HG02970 (cell line): ENCODE results near the gene TTC23.

Experiments used
- ATAC-seq: cut with Tn5 transposase; IDR thresholded peaks from one replicate; pipeline ENCODE4 v1.9.1; 2021; ENCODE audit warnings: mild to moderate bottlenecking, moderate library complexity, moderate number of reproducible peaks; ENCODE audit not compliant: unreplicated experiment, low FRiP score

TTC23 gene, protein sequence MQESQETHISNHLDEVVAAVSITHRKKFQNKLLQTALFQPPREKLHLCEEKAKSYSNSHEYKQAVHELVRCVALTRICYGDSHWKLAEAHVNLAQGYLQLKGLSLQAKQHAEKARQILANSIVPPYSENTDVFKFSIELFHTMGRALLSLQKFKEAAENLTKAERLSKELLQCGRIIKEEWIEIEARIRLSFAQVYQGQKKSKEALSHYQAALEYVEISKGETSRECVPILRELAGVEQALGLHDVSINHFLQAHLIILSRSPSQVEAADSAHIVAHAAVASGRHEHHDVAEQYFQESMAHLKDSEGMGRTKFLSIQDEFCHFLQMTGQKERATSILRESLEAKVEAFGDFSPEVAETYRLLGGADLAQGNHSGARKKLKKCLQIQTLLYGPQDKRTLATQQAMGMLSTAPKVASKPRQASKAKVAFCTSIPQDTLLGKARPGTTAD

GRCh38 chr15:99249270-99249841, at the start of gene TTC23:
Gene TTC23, minus strand, starts transcription at chr15:99249581. Its CDS starts 20,869 bp downstream, at chr15:99228712.
- ATAC-seq = no peak

DNA sequence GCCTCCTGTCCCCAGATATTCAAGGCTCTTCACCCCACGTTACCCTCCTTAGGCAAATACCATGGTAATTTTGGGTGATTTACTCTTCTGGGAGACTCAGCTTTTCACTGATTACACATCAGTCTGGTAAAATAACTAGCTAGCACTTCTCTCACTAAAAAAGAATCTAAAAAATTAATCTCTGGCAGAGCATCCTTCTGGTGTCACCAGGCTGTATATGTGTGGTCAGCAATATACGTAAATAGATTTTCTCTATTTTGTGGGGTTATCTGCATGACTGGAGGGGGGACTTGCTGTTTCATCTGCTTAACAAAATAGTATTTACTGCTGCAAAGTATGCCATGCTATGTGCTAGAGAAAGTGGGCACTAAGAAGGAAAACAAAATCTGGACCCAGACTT, 47.0 kb upstream of the TTC23 start:
- no peak for ATAC-seq

DNA sequence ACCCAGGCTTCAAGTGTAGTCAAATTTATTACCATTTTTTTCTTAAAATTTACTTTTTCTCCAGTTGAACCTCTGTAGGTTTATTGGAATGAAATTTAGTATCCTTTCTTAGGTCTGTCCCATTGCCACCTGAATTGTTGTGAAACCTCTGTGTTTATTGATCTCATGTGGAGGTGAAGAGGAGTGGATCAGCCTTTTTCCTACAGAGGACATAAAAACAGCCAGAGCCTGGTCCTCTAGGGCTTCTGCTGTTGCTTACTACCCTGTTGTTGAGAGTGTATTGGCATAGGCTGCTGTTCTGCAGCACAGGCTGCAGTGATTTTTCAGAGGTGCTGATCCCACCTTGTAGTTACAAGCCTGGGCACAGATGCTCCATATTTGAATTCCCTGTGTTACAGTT, 46.5 kb upstream of the TTC23 start:
- ATAC-seq = no peak

DNA sequence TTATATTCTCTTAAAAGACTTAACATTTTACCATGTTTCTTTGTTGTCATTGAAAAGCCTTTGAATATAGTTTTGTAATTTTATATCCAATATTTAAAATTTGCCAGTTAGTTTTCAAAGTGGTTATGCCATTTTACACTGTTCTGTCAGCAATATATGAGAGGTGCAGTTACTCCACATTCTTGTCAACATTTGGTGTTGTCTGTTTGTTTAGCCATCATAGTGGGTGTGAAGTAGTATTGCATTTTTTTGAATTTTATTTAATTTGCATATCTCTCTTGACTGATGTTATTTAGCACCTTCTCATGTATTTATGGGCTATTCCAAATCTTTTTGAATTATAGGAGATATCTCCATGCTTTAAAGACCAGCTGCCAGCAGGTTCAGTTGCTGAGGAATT, 42.3 kb upstream of the TTC23 start:
- ATAC-seq = no peak

DNA sequence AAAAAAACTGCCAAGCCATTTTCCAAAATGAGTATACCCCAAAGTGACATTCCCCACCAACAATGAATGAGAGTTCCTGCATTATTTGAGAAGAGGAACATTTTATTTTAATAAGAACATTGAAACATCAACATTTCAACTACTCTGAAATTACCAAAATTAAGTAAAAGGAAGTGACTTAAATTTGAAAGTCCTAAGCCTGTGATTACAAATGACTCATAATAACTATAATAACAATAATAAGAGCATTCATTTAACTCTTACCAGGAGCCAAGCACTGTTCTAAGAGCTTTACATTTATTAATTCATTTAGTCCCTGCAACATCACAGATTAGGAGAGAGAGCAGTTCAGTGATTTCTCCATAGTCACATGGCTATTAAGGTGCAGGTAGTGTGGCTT, 34.3 kb upstream of the TTC23 start:
- ATAC-seq = no peak

GRCh38 chr15:99282586-99282985, 33.2 kb upstream of the TTC23 start:
- no peak for ATAC-seq

DNA sequence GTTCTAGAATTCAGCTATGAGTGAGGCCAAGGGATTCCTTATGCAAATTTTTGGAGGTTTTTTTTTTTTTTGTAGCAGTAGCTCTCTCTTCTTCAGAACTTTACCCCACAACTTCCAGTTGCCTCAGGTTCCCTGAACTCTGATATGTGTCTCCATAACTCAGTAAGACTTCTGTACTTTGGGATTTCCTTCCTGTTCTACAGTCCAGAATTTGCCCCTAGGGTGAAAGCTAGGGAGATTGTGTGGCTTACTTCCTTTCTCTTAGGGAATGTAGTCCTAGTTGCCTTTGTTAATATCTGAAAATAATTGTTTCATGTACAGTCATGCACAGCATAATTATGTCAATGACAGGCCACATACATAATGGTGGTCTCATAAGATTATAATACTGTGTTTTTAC, 32.7 kb upstream of the TTC23 start:
- ATAC-seq = no peak

GRCh38 chr15:99279827-99280226, 30.4 kb upstream of the TTC23 start:
- no peak for ATAC-seq

DNA sequence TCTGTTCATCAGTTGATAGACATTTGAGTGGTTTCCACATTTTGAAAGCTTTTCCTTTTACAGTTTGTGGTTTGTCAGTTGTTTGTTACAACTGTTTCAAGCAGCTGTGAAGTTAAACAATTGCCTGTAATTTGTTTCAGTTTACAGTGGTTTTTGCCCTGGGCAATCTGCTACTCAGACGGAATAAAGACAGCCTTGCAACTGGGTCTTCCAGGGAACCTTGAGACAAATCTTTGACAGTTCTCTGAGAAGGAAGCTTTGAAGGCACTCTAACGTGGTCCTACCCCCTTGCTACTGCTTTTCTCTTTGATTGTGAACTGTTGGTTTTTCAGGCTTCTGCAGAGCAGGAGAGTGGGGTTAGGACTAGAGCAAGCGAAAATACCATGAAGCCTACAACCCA, 29.9 kb upstream of the TTC23 start:
- no peak for ATAC-seq

GRCh38 chr15:99275525-99276128, 26.2 kb upstream of the TTC23 start:
- no peak for ATAC-seq

GRCh38 chr15:99275061-99275460, 25.7 kb upstream of the TTC23 start:
- no peak for ATAC-seq

GRCh38 chr15:99273801-99274200, 24.4 kb upstream of the TTC23 start:
- no peak for ATAC-seq

DNA sequence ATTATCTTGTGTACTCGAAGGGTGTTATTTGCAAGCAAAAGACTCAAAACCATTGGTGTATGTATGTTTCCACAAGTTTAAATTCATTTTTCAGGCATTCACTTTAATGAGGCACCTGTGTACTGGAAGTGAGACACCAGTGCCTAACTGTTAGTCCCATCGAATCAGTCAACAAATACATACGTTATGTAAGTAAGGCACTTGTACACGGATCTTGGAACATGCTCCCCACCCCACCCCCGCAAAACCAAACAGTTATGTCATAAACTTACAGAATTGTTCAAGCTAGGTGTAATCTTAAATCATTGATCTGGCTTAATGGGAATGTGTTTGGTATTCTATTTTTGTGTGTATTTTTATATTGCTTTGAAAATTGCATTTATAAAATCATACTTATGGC, 19.1 kb upstream of the TTC23 start:
- no peak for ATAC-seq

- ATAC-seq = no peak
Measured at GRCh38 chr15:99267957-99268356, 18.6 kb upstream of the TTC23 start.

DNA sequence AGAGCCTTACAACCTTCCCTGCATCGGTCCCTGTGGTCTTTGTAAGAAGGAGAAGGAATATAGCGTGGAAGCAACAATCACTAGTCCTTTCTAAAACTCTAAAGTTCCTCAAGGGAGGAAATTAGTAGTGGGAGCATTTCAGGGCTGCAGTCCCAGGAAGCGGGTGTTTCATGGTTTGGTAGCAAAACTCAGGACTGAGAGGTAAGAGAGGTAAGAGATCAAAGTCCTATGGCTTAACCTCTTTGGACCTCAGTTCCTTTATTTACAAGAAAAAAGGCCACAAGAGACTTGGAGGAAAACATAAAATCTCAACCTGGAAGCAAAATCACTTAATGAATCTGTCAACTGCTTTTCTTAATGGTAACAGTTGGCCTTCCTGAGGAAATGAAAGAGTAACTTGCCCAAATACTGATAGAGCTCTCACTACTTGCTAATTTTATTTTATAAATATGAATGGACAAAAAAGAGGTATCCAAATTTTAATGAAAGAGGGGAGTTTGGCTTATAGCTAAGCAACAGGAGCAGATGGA, 16.2 kb upstream of the TTC23 start:
- ATAC-seq = no peak

GRCh38 chr15:99264125-99264524, 14.7 kb upstream of the TTC23 start:
- ATAC-seq = no peak

GRCh38 chr15:99257107-99257750, 7.8 kb upstream of the TTC23 start:
- no peak for ATAC-seq

DNA sequence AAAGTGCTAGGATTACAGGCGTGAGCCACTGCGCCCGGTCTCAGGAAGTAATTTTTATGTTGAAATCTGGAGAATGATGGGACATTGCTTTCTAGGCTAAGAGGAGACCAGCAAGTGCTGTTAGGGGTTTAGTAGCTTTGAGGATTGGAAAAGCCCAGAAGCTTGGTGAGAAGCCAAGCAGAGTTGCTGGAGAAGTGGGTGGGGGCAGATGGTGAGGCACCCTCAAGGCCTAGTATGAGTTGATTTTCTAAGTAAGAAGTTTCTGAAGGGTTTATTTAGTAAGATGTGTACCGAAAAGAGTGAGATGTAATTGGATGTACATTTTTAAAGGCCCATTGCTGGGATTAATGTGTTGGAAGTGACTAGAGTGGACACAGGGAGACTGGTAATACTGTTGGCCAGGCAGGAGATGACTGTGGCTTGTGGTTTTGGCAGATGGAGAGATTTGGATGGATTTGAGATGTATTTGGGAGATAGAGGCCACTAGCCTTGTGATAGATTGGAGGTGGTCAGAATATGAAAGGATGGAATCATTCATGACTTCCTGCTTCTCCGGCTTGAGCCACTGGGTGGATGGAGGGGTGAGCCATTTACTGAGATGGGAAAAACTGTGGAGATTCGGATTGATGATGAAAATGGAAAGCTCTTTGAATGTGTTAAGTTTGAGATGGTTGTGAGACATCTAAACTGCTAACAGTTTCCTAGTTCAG, 4.2 kb upstream of the TTC23 start:
- ATAC-seq = no peak

GRCh38 chr15:99252326-99252725, 2.9 kb upstream of the TTC23 start:
- ATAC-seq = no peak
